Lower lobe of right lung (tissue), 2 donors: Measurements from ENCODE around the gene MSANTD2. TPM values are rescaled to one million over a fixed set of nuclear protein-coding genes. Genes with fewer than 3 reads are reported as not detected.

Experiments
- ATAC-seq, 2 donors: fragments of 200-7000 bp; cut with Tn5 transposase; one replicate each; pipeline ENCODE4 v1.9.1; 2020 to 2022; ENCODE audit warnings: mild to moderate bottlenecking in 2 of 2, moderate library complexity in 2 of 2
- DNase-seq: peaks from one replicate; pipeline ENCODE4 v3.0.0-alpha.2; 2020
- H3K27ac ChIP-seq: fragments of 200-600 bp; one replicate; pipeline ENCODE4 v1.8.0; 2022
- H3K27me3 ChIP-seq: fragments of 200-600 bp; one replicate; pipeline ENCODE4 v1.8.0; 2022; ENCODE audit warnings: low read depth
- H3K36me3 ChIP-seq: fragments of 200-600 bp; one replicate; pipeline ENCODE4 v1.8.0; 2022; ENCODE audit warnings: mild to moderate bottlenecking
- H3K4me1 ChIP-seq: fragments of 200-600 bp; one replicate; pipeline ENCODE4 v1.8.0; 2022
- H3K4me3 ChIP-seq: fragments of 200-600 bp; one replicate; pipeline ENCODE4 v1.8.0; 2022; ENCODE audit warnings: mild to moderate bottlenecking
- H3K9me3 ChIP-seq: fragments of 200-600 bp; one replicate; pipeline ENCODE4 v1.8.0; 2022
- CTCF ChIP-seq: fragments of 200-600 bp; IDR thresholded peaks from one replicate; pipeline ENCODE4 v1.8.0; 2022; ENCODE audit warnings: antibody characterized with exemption, mild to moderate bottlenecking
- intact Hi-C: fragments of 100-400 bp; cut with DNase I; formaldehyde crosslinking; loops from one replicate; pipeline ENCODE4 v1.11.0; 2022
- total RNA-seq: library from RNA; stranded (reverse); fragmentation: NEBNext Ultra II Directional; extraction: Animal tissue kit (Norgen Biotek cat#: 25700); gene quantifications from one replicate; pipeline ENCODE4 v1.2.1, GENCODE V29; 2021
- donor health status: DM: no; HTN: yes; CAD: no; lungs with severe emphysema.

Gene MSANTD2
- total RNA-seq, 1 donor from 2014 or later: 15.4 TPM

GRCh38 chr11:124754309-124754708 lies 45.9 kb downstream of the MSANTD2 start:
- DNase-seq: no peak
- intact Hi-C loops: no loop called here
- ATAC-seq: no peak
- H3K27ac ChIP-seq: no peak overlapping the region
- peaks cover 73% of the 10 kb centered on the region for H3K4me1 ChIP-seq
- no peak overlapping the region for H3K4me3 ChIP-seq
- peaks cover 10% of the 10 kb centered on the region for H3K27me3 ChIP-seq
- no peak for TF ChIP-seq CTCF
- no peaks in the 10 kb centered on the region for H3K9me3 ChIP-seq
- H3K36me3 ChIP-seq: peaks cover 45% of the 10 kb centered on the region

- peaks cover 3% of the 10 kb centered on the region for H3K27me3 ChIP-seq
- H3K27ac ChIP-seq: peak overlapping the region; percentile 6
- intact Hi-C loops: no loop called here
- H3K9me3 ChIP-seq: no peaks in the 10 kb centered on the region
- H3K36me3 ChIP-seq: peaks cover 45% of the 10 kb centered on the region
- TF ChIP-seq CTCF: no peak
- ATAC-seq: no peak
- DNase-seq: no peak
- H3K4me3 ChIP-seq: no peak overlapping the region
- H3K4me1 ChIP-seq: peaks cover 73% of the 10 kb centered on the region
These were observed 46.6 kb downstream of the MSANTD2 start for GRCh38 chr11:124753624-124754023.

- Histone ChIP-seq H3K27me3 (no peaks in the 10 kb centered on the region), H3K4me3 (no peak overlapping the region), H3K4me1 (peaks cover 73% of the 10 kb centered on the region), H3K36me3 (peaks cover 45% of the 10 kb centered on the region), H3K9me3 (no peaks in the 10 kb centered on the region), H3K27ac (peak overlapping the region; percentile 84)
- DNase-seq (no peak), ATAC-seq (no peak)
- TF ChIP-seq CTCF: no peak
- intact Hi-C loops: no loop called here
These were observed 47.0 kb downstream of the MSANTD2 start for GRCh38 chr11:124753205-124753604.

GRCh38 chr11:124752471-124753102 lies 47.6 kb downstream of the MSANTD2 start:
- H3K4me3 ChIP-seq: peak overlapping the region; percentile 49
- peaks cover 40% of the 10 kb centered on the region for H3K36me3 ChIP-seq
- ATAC-seq: peak in 1 of 2 donors; percentile 4
- no peaks in the 10 kb centered on the region for H3K27me3 ChIP-seq
- H3K9me3 ChIP-seq: no peaks in the 10 kb centered on the region
- H3K27ac ChIP-seq: peak overlapping the region; percentile 84
- TF ChIP-seq CTCF: no peak
- peaks cover 73% of the 10 kb centered on the region for H3K4me1 ChIP-seq
- intact Hi-C loops: no loop called here
- DNase-seq: no peak

GRCh38 chr11:124751741-124752470 lies 48.3 kb downstream of the MSANTD2 start, which contains the start of gene VSIG2:
TSS of gene VSIG2 (minus strand) at chr11:124752255. CDS start at chr11:124752137, 118 bp downstream.
- Histone ChIP-seq H3K4me3 (peak within 1 kb of the TSS; percentile 49), H3K27ac (peak within 1 kb of the TSS; percentile 84), H3K9me3 (no peaks in the 10 kb centered on the region), H3K4me1 (peaks cover 73% of the 10 kb centered on the region), H3K36me3 (peaks cover 36% of the 10 kb centered on the region), H3K27me3 (no peaks in the 10 kb centered on the region)
- TF ChIP-seq CTCF: no peak
- DNase-seq (no peak), ATAC-seq (peak; percentile 44 to 67)
- intact Hi-C loops: no loop called here
